HEK293T (cell line): Measurements from ENCODE around the gene CDYL.

Experiments used
- CTCF ChIA-PET: fragments of 350-600 bp; formaldehyde crosslinking; extraction: SDS; loops from one replicate; lab custom pipeline; 2021; ENCODE audit warnings: antibody characterized with exemption, inconsistent platforms; lab: Yijun Ruan, JAX
- POLR2A ChIA-PET: fragments of 350-600 bp; formaldehyde crosslinking; extraction: SDS; loops from one replicate; lab custom pipeline; 2020; ENCODE audit warnings: antibody characterized with exemption, inconsistent platforms; lab: Yijun Ruan, JAX
- DNase-seq: peaks from one replicate; pipeline ENCODE4 v3.0.0; 2012; ENCODE audit warnings: mixed read lengths; ENCODE audit errors: extremely low spot score
- ARNT ChIP-seq: fragments of 450-650 bp; IDR thresholded peaks from 2 replicates; pipeline ENCODE4 v1.6.1; 2017; ENCODE audit warnings: mild to moderate bottlenecking
- BHLHE40 ChIP-seq: fragments of 450-650 bp; IDR thresholded peaks from 2 replicates; pipeline ENCODE4 v1.6.1; 2016; ENCODE audit warnings: mild to moderate bottlenecking, moderate library complexity, borderline replicate concordance
- CTBP1 ChIP-seq: fragments of 450-650 bp; IDR thresholded peaks from 2 replicates; pipeline ENCODE4 v1.6.1; 2016; ENCODE audit warnings: borderline replicate concordance
- ELF4 ChIP-seq: fragments of 450-650 bp; IDR thresholded peaks from 2 replicates; pipeline ENCODE4 v1.6.1; 2017; ENCODE audit warnings: antibody characterized with exemption
- FOXA1 ChIP-seq: fragments of 450-650 bp; IDR thresholded peaks from 2 replicates; pipeline ENCODE4 v1.6.1; 2016; ENCODE audit warnings: mild to moderate bottlenecking
- FOXK2 ChIP-seq: fragments of 450-650 bp; IDR thresholded peaks from 2 replicates; pipeline ENCODE4 v1.6.1; 2016; ENCODE audit warnings: mild to moderate bottlenecking
- FOXM1 ChIP-seq: fragments of 450-650 bp; IDR thresholded peaks from 2 replicates; pipeline ENCODE4 v1.6.1; 2017; ENCODE audit warnings: mild to moderate bottlenecking, borderline replicate concordance
- HDGF ChIP-seq: fragments of 450-650 bp; IDR thresholded peaks from 2 replicates; pipeline ENCODE4 v1.6.1; 2017; ENCODE audit warnings: antibody characterized with exemption, borderline replicate concordance
- L3MBTL2 ChIP-seq: fragments of 450-650 bp; conservative IDR thresholded peaks from 2 replicates; pipeline ENCODE4 v1.6.1; 2016; ENCODE audit warnings: mild to moderate bottlenecking
- LEF1 ChIP-seq: fragments of 450-650 bp; IDR thresholded peaks from 2 replicates; pipeline ENCODE4 v1.6.1; 2017; ENCODE audit warnings: mild to moderate bottlenecking, borderline replicate concordance
- NFRKB ChIP-seq: fragments of 450-650 bp; IDR thresholded peaks from 2 replicates; pipeline ENCODE4 v1.6.1; 2016; ENCODE audit warnings: mild to moderate bottlenecking, moderate library complexity
- SP1 ChIP-seq: fragments of 450-650 bp; IDR thresholded peaks from 2 replicates; pipeline ENCODE4 v1.6.1; 2017
- SUZ12 ChIP-seq: fragments of 450-650 bp; IDR thresholded peaks from 2 replicates; pipeline ENCODE4 v1.6.1; 2016; ENCODE audit warnings: mild to moderate bottlenecking
- TARDBP ChIP-seq: fragments of 450-650 bp; IDR thresholded peaks from 2 replicates; pipeline ENCODE4 v1.6.1; 2016
- ZNF384 ChIP-seq: fragments of 450-650 bp; IDR thresholded peaks from 2 replicates; pipeline ENCODE4 v1.6.1; 2016
- TF ChIP-seq, protein P1 (sequence below): fragments of 450-650 bp; IDR thresholded peaks from 2 replicates; pipeline ENCODE4 v1.6.1; 2016

The CDYL gene, protein sequence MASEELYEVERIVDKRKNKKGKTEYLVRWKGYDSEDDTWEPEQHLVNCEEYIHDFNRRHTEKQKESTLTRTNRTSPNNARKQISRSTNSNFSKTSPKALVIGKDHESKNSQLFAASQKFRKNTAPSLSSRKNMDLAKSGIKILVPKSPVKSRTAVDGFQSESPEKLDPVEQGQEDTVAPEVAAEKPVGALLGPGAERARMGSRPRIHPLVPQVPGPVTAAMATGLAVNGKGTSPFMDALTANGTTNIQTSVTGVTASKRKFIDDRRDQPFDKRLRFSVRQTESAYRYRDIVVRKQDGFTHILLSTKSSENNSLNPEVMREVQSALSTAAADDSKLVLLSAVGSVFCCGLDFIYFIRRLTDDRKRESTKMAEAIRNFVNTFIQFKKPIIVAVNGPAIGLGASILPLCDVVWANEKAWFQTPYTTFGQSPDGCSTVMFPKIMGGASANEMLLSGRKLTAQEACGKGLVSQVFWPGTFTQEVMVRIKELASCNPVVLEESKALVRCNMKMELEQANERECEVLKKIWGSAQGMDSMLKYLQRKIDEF

DNA sequence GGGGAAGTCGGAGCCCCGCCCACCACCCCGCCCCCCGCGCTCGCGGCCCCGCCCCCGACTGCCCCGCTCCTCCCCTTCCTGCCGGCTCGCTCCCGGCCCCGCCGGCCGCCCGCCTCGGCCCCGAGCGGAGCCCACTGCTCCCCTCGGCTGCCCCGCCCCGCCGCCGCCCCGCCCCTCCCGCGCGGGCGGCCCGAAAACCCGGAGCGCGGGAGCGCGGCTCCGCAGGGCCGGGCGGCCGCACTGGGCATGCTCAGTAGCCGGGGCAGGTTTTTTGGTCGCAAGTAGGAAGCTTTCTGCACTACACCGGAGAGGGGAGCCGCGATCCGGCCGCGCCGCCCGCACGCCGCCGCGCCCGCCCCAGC, at the start of gene CDYL:
TSS of gene CDYL (plus strand) at position 274 of the 362 bp plus-strand sequence. CDS start 380 bp downstream, outside the sequence.
- ChIA-PET CTCF (no interaction called here), POLR2A (interaction anchor here (1.0 to 2.3 kb wide), 4 partner anchors 10 to 129 kb away, joined by 3 to 15 read pairs (median 5); no protein-coding TSS in a partner anchor)
- no peak for TF ChIP-seq CTBP1
- TF ChIP-seq FOXA1: no peak
- TF ChIP-seq SUZ12: no peak
- TF ChIP-seq L3MBTL2: no peak
- no peak for TF ChIP-seq FOXK2
- no peak for TF ChIP-seq ZNF384
- no peak; the same call in 1 of the 2 replicates for TF ChIP-seq FOXM1
- TF ChIP-seq ELF4: no peak
- no peak for TF ChIP-seq NFRKB
- TF ChIP-seq TARDBP: no peak
- TF ChIP-seq LEF1: no peak
- TF ChIP-seq, protein P1, sequence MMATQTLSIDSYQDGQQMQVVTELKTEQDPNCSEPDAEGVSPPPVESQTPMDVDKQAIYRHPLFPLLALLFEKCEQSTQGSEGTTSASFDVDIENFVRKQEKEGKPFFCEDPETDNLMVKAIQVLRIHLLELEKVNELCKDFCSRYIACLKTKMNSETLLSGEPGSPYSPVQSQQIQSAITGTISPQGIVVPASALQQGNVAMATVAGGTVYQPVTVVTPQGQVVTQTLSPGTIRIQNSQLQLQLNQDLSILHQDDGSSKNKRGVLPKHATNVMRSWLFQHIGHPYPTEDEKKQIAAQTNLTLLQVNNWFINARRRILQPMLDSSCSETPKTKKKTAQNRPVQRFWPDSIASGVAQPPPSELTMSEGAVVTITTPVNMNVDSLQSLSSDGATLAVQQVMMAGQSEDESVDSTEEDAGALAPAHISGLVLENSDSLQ: no peak
- peak; percentile 94 for DNase-seq

DNA sequence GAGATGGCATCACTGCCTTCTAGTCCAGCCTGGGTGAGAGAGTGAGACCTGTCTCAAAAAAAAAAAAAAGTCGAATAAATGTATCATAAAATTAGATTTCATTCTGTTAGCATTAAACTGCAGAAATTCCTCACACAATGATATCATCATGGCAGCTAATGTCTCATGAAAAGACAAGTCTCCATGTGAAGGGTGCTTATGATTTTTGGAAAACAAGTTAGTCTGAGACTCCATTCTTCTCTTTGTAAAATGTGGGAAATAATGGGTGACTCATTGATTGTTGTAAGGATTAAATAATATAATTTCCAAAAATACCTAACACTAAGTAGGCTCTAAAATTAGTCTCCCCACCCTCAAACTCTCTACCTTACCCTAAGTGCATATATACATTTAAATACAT, 49.6 kb upstream of the CDYL start:
- no peak for DNase-seq
- ChIA-PET CTCF (no interaction called here), POLR2A (no interaction called here)
- TF ChIP-seq ARNT: no peak
- no peak for TF ChIP-seq SP1
- no peak for TF ChIP-seq NFRKB
- TF ChIP-seq, protein P1: no peak

DNA sequence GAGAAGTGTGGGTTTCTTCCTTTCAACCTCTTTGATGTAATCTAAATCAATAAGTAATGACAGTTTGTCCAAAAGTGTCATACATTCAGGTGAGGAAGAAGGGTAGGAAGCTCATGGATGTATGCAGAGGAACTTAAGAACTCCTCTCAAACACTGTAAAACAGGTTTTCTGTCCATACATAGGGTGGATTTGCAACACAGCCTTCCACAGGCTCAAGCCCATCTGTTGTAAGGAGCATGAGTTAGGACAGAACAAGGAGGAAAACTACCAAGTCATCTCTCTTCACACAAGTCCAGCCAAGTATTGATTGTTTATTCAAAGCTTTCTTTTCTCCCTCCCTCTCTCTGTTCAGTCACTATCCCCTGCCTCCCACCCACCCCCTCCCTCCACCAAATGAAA, 49.0 kb upstream of the CDYL start:
- ChIA-PET CTCF (no interaction called here), POLR2A (interaction anchor here (1.3 kb wide), 1 partner anchor 49 kb away, joined by 3 read pairs; the partner anchor contains the start of gene CDYL)
- no peak for DNase-seq
- TF ChIP-seq ARNT (no peak), L3MBTL2 (no peak), LEF1 (no peak), CTBP1 (no peak), FOXA1 (no peak), SP1 (no peak), FOXM1 (no peak), HDGF (no peak), SUZ12 (no peak), TARDBP (no peak)
- TF ChIP-seq, protein P1: no peak

DNA sequence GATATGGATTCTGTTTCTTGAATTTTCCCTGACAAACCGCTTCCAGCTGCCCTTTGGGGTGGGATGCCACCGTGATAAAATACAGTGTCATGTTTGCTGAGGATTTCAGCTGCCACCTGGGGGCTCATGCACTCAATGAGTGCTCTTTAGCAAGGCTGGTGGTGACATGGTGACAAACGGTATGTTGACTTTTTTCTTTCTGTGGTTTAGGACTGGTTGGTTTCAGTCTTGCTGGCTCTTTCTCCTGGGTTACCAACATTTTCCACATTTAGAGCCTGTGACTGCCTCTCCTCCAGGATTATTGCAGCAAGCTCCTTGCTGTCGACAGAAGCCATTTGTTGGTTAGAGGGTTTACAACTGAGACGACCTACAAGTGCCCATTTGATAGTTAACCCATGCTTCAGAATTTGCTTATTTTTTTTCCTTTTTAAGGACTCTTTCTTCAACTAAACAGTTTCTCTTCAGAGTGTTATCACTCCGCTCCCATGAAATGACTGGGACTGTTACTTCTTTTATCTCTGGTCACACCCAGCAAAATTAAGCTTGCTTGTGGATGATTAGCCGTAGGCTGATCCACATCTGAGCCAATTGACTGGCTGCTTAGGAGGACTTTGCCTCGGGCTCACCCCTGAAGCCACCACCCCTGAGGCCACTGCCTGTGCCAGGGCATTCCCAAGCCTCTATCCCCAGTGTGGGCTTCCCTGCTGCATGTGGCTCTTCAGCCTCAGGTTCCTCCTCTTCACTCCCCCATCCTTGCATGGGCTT, 48.4 kb upstream of the CDYL start:
- POLR2A ChIA-PET: interaction anchor here (1.3 kb wide), 1 partner anchor 49 kb away, joined by 3 read pairs; the partner anchor contains the start of gene CDYL
- CTCF ChIA-PET: interaction anchor here (0.7 to 0.8 kb wide), 2 partner anchors 131 to 138 kb away, joined by 3 read pairs; no protein-coding TSS in a partner anchor
- peak; percentile 15 for DNase-seq
- TF ChIP-seq HDGF (no peak), LEF1 (no peak), TARDBP (no peak)
- TF ChIP-seq, protein P1: 0 out of 2 replicates have a peak, but pooled peaks have one; percentile 6

DNA sequence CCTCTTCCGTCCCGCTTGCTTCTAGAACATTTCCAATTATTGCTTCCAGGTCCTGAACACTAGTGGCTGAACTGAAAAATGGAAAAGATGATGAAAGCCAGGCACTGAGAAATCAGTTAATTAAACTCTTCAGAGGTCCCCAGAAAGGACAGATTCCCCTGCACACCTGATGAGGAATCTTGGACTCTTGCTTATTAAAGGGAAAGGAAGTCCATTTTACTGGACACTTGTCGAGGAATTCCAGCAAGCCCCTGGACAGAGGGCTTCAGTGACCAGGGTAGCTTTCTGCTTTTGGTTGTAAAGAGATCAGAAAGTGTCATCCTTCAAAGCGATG, 47.8 kb upstream of the CDYL start:
- CTCF ChIA-PET: interaction anchor here (0.8 kb wide), 1 partner anchor 139 kb away, joined by 3 read pairs; no protein-coding TSS in a partner anchor

DNA sequence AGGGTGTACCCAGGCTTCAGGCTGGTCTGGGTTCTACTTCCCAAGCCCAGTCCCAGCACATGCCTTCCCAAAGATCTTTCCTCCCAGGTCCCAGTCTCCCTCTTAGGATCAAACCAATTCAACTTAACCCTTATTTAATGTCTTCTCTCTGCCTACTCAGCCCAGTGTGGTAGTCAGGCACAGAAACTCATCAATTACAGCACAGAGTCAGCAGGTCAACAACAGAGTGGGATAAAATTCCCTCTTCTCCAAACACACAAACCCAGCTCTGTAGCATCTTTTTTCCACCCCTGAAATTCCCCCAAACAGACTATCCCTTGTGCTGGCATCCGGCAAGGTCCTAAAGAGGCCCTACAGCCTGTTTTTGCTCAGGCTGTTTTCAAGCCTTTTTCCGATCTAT, 47.3 kb upstream of the CDYL start:
- no peak for DNase-seq
- CTCF ChIA-PET: no interaction called here
- POLR2A ChIA-PET: no interaction called here
- TF ChIP-seq SP1: no peak
- TF ChIP-seq BHLHE40: no peak
- no peak for TF ChIP-seq FOXK2
- no peak for TF ChIP-seq HDGF
- no peak for TF ChIP-seq FOXA1
- no peak for TF ChIP-seq NFRKB
- no peak for TF ChIP-seq TARDBP
- TF ChIP-seq ELF4: no peak
- no peak for TF ChIP-seq ZNF384

More for the DNA sequence above, 47.8 kb upstream of the CDYL start:
- no peak for TF ChIP-seq TARDBP
- TF ChIP-seq FOXK2: no peak
- POLR2A ChIA-PET: interaction anchor here (1.3 kb wide), 1 partner anchor 48 kb away, joined by 3 read pairs; the partner anchor contains the start of gene CDYL
- DNase-seq: no peak
